ENCODE results near the gene PNKD.
A peak's percentile ranks its signal among the peaks of the same experiment; 100 is the strongest.

Gene PNKD

DNA sequence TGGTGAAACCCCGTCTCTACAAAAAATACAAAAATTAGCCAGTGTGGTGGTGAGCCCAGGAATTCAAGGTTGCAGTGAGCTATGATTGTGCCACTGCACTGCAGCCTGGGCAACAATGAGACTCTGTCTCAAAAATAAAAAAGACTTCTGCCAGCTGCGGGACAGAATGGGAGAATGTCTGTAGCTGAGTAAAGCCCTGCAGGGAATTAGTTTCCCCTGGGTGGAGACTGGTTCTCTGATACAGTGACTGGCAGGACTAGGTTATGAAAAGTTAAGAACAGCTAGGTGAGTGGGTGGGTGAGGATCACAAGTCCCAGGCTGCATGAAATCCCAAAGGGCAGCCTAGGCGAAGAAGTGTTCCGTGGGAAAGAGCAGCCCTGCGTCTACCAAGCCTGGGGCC is 72.5 kb downstream of the PNKD start:
- no peak for TF ChIP-seq ZFX (IDR thresholded peaks at IDR 0.05; ENCODE audit: borderline replicate concordance)
- TF ChIP-seq, protein P1, sequence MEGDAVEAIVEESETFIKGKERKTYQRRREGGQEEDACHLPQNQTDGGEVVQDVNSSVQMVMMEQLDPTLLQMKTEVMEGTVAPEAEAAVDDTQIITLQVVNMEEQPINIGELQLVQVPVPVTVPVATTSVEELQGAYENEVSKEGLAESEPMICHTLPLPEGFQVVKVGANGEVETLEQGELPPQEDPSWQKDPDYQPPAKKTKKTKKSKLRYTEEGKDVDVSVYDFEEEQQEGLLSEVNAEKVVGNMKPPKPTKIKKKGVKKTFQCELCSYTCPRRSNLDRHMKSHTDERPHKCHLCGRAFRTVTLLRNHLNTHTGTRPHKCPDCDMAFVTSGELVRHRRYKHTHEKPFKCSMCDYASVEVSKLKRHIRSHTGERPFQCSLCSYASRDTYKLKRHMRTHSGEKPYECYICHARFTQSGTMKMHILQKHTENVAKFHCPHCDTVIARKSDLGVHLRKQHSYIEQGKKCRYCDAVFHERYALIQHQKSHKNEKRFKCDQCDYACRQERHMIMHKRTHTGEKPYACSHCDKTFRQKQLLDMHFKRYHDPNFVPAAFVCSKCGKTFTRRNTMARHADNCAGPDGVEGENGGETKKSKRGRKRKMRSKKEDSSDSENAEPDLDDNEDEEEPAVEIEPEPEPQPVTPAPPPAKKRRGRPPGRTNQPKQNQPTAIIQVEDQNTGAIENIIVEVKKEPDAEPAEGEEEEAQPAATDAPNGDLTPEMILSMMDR (IDR thresholded peaks at IDR 0.05), result no peak
- no peak overlapping the region for H3K27ac ChIP-seq

DNA sequence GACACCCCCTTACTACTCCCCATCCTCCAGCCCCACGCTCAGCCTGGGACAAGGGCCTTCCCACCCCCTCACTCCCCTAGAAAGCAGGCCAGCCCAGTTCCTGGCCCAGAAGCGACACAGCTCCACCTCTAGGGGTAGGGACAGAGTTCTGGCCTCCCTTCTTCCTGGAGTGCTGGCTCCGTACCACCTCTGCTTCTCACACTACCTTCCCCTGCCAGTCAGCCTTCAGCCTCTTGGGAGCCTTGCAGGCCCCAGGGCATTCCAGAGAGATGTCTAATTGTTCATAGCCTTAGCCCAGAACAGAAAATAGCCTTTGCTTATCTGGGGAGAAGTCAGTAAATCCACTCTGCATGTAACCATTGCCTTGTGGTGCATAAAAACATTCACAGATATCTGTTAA is 73.3 kb downstream of the PNKD start:
- no peak overlapping the region for H3K27ac ChIP-seq
- TF ChIP-seq, protein P1 (IDR thresholded peaks at IDR 0.05), result no peak
- no peak for TF ChIP-seq ZFX (IDR thresholded peaks at IDR 0.05; ENCODE audit: borderline replicate concordance)

DNA sequence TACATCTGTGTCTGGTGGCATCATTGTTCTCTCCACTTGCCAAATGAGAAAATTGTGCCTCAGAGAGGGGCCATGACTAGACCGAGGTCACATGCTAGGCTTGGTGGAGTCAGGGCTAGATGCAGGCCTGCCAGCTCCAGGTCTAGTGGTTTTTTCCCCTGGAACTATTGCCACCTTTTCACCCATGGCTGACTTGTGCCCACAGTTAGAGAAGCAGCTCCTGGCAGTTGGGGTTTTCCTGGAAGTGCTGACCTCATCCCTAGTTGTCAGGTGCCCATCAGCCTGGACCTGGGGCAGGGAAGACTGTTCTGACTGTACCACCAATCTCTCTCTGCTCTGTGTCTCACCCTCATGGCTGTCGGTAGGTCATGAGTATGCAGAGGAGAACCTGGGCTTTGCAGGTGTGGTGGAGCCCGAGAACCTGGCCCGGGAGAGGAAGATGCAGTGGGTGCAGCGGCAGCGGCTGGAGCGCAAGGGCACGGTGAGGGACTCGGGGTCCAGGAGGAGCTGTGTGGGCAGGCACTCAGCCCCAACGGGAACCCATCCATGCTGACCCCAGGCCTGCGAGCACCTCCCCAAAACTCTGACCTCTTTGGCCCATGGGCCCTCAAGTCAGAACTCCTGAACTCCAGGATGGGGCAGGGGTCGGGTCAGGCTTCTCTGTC is 73.9 kb downstream of the PNKD start:
- no peak overlapping the region for H3K27ac ChIP-seq
- TF ChIP-seq, protein P1 (IDR thresholded peaks at IDR 0.05), result no peak
- no peak for TF ChIP-seq ZFX (IDR thresholded peaks at IDR 0.05; ENCODE audit: borderline replicate concordance)

DNA sequence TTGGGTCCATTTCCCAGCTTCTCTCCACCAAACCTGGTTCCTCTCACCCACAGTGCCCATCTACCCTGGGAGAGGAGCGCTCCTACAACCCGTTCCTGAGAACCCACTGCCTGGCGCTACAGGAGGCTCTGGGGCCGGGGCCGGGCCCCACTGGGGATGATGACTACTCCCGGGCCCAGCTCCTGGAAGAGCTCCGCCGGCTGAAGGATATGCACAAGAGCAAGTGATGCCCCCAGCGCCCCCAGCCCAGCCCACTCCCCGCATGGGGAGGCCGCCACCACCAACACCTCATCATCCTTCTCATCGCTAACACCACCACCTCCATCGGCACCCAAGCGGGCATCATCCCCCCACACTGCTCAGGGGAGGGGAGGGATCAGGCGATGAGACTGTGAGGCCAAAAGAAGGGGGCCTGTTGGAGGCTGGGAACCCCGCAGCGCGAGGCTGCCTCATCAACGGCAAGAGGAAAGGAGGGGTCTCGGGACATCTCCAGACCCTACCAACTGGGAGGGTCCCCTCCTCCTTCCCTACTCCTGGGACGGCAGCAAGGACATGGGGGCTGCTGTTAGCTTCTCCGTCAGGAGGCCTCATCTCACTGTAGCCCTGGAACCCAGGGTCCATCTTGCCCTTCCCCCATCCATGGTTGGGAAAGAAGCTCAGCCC is 74.6 kb downstream of the PNKD start:
- peak overlapping the region; percentile 48; the same call in 1 of the 2 replicates for H3K27ac ChIP-seq
- TF ChIP-seq ZFX (IDR thresholded peaks at IDR 0.05; ENCODE audit: borderline replicate concordance), result no peak
- TF ChIP-seq, protein P1 (IDR thresholded peaks at IDR 0.05), result no peak

DNA sequence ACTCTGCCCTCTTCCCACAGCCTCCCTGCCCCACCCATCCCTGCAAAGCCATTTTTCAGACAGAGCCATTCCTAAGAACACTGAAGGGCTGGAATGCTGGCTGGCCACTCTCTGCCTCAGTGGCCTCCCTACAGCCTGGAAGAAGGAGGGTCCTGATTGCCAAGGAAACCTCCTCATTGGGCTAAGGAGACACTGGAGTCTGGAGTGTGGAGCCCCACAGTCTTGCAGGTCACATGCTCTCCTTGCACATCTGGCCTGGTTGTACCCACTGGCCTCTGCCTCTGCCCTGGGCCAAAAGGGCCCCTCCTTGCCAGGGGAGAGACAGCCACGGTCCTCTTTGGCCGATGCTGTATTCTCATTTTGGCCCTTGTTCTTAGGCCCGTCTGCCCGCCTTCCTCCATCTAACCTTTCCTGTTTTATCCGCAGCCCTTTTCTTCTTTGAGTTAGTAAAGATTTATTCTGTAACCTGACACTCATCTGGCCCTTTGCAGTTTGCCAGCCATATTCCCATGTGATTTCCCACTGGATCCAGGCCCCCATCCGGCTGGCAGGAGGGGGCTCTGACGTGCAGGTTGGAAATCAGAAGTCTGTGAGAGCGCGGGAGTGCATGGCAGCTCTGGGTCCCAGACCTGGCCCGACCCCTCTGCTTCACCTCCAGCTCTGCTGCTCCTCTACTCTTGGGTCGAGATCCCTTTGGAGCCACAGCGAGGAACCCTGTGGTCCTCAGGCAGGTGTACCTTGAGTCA is 75.3 kb downstream of the PNKD start:
- peak overlapping the region; percentile 48 for H3K27ac ChIP-seq
- TF ChIP-seq ZFX (IDR thresholded peaks at IDR 0.05; ENCODE audit: borderline replicate concordance), result no peak
- TF ChIP-seq, protein P1 (IDR thresholded peaks at IDR 0.05), result no peak

DNA sequence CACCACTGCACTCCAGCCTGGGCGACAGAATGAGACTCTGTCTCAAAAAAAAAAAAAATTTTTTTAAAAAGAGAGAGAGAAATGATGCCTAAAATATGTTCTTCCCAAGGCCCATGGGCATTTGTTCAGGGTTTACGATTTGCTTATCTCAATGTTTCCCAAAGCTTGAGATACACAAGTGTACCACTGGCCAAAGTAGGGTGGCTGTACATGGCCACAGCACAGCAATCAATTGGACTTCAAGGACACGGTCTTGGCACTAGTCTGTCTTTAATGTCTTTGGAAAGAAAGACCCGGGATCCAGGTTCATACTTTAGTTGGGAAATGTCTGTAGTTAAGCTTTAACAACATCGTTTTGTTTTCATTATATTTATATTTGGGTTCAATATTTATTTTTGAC is 76.9 kb downstream of the PNKD start:
- no peak for TF ChIP-seq ZFX (IDR thresholded peaks at IDR 0.05; ENCODE audit: borderline replicate concordance)
- TF ChIP-seq, protein P1 (IDR thresholded peaks at IDR 0.05), result no peak
- no peak overlapping the region for H3K27ac ChIP-seq

DNA sequence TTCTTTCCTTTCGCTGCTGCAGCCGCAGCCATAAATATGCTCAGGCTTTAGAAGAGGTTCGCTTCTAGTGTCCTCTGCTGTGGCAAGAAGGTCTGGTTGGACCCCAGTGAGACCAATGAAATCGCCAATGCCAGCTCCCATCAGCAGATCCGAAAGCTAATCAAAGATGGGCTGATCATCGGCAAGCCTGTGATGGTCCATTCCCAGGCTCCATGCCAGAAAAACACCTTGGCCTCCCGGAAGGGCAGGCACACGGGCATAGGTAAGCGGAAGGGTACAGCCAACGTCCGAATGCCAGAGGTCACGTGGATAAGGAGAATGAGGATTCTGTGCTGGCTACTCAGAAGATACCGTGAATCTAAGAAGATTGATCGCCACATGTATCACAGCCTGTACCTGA is 83.7 kb downstream of the PNKD start:
- TF ChIP-seq ZFX (IDR thresholded peaks at IDR 0.05; ENCODE audit: borderline replicate concordance), result no peak
- TF ChIP-seq, protein P1 (IDR thresholded peaks at IDR 0.05), result no peak
- no peak overlapping the region for H3K27ac ChIP-seq

Measured in 22Rv1 (cell line).